ENCODE data around the gene ARHGEF7.

Gene ARHGEF7

DNA sequence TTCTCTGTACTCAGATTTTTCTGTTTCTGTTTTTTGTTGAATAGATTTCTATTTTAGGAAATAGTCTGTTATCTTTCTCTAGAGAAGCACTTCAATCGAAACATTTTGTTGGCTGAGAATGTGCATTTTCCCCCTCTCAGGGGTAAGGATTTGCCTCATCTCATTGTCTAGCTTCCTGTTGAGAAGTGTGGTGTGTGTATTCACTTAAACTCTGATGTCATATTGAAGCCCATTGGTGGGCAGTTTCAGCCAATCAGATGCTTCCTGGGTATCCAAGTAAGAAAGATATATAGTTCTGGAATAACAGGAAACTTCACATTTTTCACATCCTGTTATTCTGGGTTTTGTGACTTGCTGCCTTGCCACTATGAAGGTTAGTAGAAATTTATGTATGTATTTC lies 87.6 kb downstream of the ARHGEF7 start:
- Histone ChIP-seq H3K27ac (peak overlapping the region; percentile 36; the same call in 1 of the 2 replicates), H3K27me3 (no peaks in the 10 kb centered on the region)

DNA sequence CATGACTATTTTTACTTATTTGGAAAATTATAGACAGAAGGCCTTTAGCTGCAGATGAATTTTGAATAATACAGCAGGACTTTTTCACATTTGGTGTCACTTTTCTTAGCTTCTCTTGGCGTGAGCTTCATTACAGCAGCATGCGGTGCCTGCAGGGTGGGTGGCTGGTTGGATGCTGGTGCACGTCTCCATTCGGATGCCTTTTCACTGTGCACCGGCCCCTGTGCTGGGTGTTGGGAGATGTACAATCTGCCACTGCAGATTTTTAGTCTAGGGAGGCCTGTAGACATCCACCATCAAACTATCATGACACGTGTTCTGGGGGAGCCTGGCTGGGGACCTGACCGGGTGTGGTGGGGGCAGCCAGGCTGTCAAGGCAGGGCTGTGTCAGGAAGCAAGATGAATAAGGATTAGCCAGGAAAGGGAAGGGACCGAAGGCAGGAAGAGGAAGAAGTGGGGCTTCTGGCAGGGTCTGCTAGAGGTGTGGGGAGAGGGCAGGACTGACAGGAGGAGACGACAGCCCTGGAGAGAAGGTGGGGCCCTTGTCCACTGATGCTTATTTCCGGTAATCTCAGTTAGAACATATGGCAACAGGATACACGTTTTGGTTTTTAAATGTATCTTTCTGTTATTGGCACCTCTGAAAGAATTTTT lies 88.8 kb downstream of the ARHGEF7 start:
- Histone ChIP-seq H3K4me1 (peaks cover 77% of the 10 kb centered on the region), H4K20me1 (peaks cover 100% of the 10 kb centered on the region), H3K9ac (peak overlapping the region; percentile 44; the same call in 1 of the 2 replicates), H3K27me3 (no peaks in the 10 kb centered on the region), H3K36me3 (peaks cover 62% of the 10 kb centered on the region), H3K9me3 (peaks cover 4% of the 10 kb centered on the region; the same call in 1 of the 2 replicates), H3K4me3 (0 out of 2 replicates have a peak overlapping the region, but pooled peaks have one; percentile 4), H3K4me2 (peak overlapping the region; percentile 85), H3K27ac (peak overlapping the region; percentile 60)
- TF ChIP-seq Cebpa-rat (IDR thresholded peaks at IDR 0.05), result no peak

More for the DNA sequence above, 87.6 kb downstream of the ARHGEF7 start:
- Histone ChIP-seq H4K20me1 (peaks cover 98% of the 10 kb centered on the region), H3K9ac (peak overlapping the region; percentile 38; the same call in 1 of the 2 replicates), H3K9me3 (peaks cover 15% of the 10 kb centered on the region), H3K4me2 (peak overlapping the region; percentile 85), H3K4me3 (no peak overlapping the region), H3K4me1 (peaks cover 72% of the 10 kb centered on the region), H3K36me3 (peaks cover 62% of the 10 kb centered on the region)
- TF ChIP-seq Cebpa-rat (IDR thresholded peaks at IDR 0.05), result no peak

DNA sequence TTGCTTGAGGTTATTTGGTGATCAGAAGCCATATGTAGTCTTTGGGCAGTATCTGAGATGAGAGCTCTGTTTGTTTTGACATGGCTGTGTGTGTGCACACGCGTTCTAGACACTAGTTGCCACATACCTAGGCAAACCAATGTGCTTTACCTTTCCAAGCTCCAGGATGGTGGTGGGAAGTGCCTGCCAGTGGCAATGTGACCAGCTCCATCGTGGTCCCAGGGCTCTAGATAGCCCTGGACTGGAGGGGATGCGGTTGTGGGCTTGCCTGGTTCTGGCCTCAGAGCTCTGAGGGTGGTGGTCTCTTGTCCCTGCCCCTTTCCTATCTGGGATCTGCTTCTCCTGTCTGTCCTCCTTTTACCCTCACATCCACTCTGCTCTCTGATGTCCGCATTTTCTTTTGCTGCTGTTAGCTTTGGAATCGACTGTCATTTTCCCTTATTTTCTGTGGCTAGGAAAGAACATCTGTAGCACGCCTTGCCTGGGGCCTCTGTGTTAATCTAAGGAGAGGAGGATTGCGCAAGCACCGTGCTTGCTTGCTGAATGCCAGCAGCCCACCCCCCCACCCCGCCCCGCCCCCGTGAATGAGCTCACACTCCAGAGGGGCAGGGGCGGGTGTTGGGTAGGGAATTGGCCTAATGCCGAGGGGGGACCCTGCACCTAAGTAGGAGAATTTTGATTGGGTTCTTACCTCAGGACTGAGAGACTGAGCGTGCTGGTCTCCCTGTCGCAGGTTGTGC lies 89.5 kb downstream of the ARHGEF7 start:
- H3K27ac ChIP-seq, result peak overlapping the region; percentile 60
- H4K20me1 ChIP-seq, result peaks cover 100% of the 10 kb centered on the region

DNA sequence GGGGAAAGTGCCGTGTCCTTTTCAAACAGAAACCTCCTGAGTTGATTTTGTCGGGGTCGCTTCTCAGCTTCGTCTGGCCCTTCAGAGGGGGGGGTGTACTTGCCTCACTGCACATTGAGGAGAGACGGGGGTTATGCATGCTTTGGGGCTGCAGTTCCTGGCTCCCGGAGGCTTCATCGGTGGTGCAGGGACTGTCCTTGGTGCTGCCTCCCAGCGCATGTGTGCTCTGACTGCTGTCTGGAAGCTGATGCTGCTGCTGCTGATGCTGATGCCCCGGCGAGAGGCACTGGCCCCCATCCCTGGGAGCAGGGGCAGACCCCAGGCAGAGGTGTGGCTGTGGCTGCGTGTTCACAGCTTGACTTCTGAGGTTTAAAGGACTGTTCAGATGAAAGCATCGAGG lies 91.0 kb downstream of the ARHGEF7 start:
- peaks cover 62% of the 10 kb centered on the region for H3K36me3 ChIP-seq
- no peak overlapping the region for H3K27ac ChIP-seq
- no peak overlapping the region for H3K4me3 ChIP-seq
- H3K4me1 ChIP-seq, result peaks cover 77% of the 10 kb centered on the region
- TF ChIP-seq Cebpa-rat (IDR thresholded peaks at IDR 0.05), result no peak
- no peak overlapping the region for H3K9ac ChIP-seq
- peaks cover 100% of the 10 kb centered on the region for H4K20me1 ChIP-seq
- H3K9me3 ChIP-seq, result no peaks in the 10 kb centered on the region
- H3K4me2 ChIP-seq, result no peak overlapping the region
- no peaks in the 10 kb centered on the region for H3K27me3 ChIP-seq

More for the DNA sequence above, 89.5 kb downstream of the ARHGEF7 start:
- no peaks in the 10 kb centered on the region for H3K27me3 ChIP-seq
- peaks cover 62% of the 10 kb centered on the region for H3K36me3 ChIP-seq
- peak; percentile 63; the same call in 1 of the 2 replicates for TF ChIP-seq Cebpa-rat (IDR thresholded peaks at IDR 0.05)
- H3K4me2 ChIP-seq, result peak overlapping the region; percentile 85
- H3K4me3 ChIP-seq, result no peak overlapping the region
- H3K4me1 ChIP-seq, result peaks cover 77% of the 10 kb centered on the region
- no peak overlapping the region; the same call in 1 of the 2 replicates for H3K9ac ChIP-seq
- no peaks in the 10 kb centered on the region for H3K9me3 ChIP-seq

DNA sequence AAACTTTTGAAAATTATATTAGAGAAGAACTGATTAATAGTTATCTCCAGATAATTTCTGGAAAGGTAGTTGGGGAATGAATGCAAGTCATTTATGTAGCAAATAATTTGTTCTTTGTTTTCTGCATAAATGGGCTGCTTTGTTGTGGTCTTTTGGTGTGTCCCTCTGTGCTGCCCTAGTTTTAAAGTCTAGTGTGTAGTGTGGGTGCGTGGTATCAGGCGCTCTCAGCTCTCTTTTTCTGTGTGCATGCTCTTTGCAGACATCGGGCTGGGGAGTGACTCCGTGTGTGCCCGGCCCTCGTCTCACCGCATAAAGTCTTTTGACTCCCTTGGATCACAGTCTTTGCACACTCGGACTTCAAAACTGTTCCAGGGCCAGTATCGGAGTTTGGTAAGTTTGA lies 94.5 kb downstream of the ARHGEF7 start:
- H3K4me1 ChIP-seq, result peaks cover 70% of the 10 kb centered on the region
- TF ChIP-seq Cebpa-rat (IDR thresholded peaks at IDR 0.05), result no peak
- no peaks in the 10 kb centered on the region for H3K27me3 ChIP-seq
- no peak overlapping the region for H3K9ac ChIP-seq
- H4K20me1 ChIP-seq, result peaks cover 100% of the 10 kb centered on the region
- H3K9me3 ChIP-seq, result no peaks in the 10 kb centered on the region
- peaks cover 88% of the 10 kb centered on the region for H3K36me3 ChIP-seq
- H3K27ac ChIP-seq, result no peak overlapping the region
- H3K4me3 ChIP-seq, result no peak overlapping the region
- H3K4me2 ChIP-seq, result no peak overlapping the region

DNA sequence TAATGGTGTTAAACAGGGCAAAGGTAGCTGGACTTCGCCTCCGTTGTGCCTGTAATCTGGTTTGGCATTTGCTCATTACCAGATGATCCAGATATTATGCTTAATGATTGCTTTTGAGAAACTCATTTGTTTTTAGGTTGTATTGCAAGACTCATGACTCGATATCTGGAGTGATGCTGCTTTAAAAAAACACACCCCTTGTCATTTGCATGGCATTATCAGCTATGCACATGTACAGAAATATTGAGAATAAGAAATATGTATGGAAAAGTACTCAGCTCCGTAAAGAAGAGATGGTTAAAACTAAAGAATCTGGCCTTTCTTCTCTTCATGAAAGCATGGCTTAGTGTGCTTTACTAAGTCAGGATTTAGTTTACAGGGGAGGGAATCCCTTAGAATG lies 95.0 kb downstream of the ARHGEF7 start:
- Histone ChIP-seq H4K20me1 (peaks cover 100% of the 10 kb centered on the region), H3K4me1 (peaks cover 73% of the 10 kb centered on the region), H3K27ac (no peak overlapping the region), H3K36me3 (peaks cover 86% of the 10 kb centered on the region), H3K27me3 (no peaks in the 10 kb centered on the region), H3K9ac (no peak overlapping the region), H3K4me3 (no peak overlapping the region), H3K4me2 (no peak overlapping the region), H3K9me3 (no peaks in the 10 kb centered on the region)
- no peak for TF ChIP-seq Cebpa-rat (IDR thresholded peaks at IDR 0.05)

DNA sequence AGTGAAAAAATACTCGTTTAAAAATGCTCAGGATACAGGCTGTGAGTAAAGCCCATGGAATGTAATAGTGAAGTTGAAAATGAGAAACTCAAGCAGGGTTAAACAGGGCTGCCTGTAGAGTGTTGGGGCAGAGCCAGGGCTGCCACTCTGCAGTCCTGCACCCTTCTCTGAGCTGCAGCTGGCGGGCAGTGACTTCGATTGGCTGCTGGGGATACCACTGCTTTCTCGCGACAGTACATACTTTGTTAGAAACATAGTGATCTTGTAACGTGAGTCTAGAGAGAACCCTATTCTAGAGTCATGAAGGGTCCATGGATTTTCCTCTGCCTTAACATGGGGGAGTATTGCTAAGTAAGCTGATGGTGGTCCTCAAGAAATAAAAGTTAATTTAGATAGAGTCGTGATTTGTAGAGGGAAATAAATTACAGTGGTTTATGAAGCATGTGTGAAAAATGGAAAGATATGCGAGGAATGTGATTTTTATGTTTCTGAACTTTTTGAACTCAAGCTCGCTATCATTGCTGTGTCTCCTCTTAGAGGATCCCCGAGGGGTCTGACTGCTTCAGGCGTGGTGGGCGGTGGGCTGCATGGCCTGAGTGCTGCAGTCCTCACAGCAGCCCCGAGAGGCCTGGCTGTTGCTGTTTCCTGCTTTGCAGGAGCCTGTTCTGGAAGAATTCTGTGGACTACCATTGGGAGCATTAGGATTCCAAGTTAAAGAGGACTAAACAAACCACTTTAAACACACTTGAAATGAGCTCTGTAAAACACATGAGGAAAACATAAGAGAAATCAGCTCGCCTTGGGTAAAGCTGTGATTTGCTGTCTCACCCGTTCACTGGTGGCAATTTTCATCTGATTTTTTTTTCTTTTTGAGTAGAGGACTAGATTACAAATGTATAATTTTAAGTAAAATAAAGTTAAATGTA lies 95.7 kb downstream of the ARHGEF7 start:
- Histone ChIP-seq H3K27me3 (no peaks in the 10 kb centered on the region), H3K4me2 (no peak overlapping the region), H3K4me3 (no peak overlapping the region), H3K27ac (no peak overlapping the region), H4K20me1 (peaks cover 100% of the 10 kb centered on the region), H3K9me3 (no peaks in the 10 kb centered on the region), H3K9ac (no peak overlapping the region), H3K4me1 (peaks cover 77% of the 10 kb centered on the region), H3K36me3 (peaks cover 79% of the 10 kb centered on the region)
- TF ChIP-seq Cebpa-rat (IDR thresholded peaks at IDR 0.05), result no peak

DNA sequence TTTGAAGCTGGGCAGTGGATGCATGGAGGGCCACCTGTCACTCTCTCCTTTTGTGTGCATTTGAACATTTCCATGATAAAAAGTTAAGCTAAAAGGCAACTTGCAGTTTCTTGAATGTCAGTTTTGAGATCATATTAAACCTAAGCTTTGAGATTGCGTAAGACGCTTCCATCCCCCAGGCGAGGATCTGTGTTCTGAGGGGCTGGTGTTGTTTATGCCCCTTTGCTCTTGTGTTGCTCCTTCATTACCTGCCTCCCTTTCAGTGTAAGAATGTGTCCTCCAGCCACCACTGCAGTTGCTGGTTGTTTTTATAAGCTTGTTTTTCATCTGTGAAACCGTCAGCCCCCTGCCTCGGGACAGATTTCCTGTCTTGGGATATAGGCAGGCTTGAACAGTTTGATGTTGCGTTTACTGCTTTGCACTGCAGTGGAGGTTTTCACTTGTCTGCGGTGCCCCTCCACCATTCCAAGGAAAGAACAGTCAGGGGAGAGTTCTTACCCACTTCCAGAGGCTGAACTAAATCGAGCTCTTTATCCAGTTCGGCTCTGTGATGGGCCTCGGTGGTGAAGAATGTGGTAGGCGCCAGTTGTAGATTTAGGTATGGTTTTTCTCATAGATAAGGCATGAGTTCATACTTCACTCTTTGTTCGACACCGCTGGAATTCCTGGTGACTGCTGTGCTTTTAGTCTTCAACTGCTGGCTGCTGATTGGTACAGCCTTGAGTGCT lies 96.8 kb downstream of the ARHGEF7 start:
- Histone ChIP-seq H3K4me1 (peaks cover 85% of the 10 kb centered on the region), H3K9me3 (no peaks in the 10 kb centered on the region), H3K36me3 (peaks cover 70% of the 10 kb centered on the region), H3K9ac (no peak overlapping the region), H4K20me1 (peaks cover 100% of the 10 kb centered on the region), H3K4me3 (no peak overlapping the region), H3K27ac (no peak overlapping the region), H3K4me2 (no peak overlapping the region), H3K27me3 (no peaks in the 10 kb centered on the region)
- peak; percentile 72 for TF ChIP-seq Cebpa-rat (IDR thresholded peaks at IDR 0.05)

DNA sequence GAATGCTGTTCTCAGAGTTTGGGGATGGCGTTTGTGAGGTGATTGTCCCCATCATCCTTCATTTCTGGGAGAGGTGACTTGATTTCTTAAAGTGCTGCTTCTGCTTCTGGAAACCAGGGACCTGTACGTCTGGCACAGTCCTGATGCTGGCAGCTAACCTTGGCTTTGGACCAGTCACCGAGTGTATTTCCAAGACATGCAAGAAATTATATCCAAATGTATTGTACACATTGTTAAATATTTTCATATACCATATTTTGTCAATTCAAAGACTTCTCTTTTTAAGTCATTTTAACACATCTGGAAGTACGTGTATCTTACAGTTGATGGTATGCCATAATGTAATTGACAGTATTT lies 97.4 kb downstream of the ARHGEF7 start:
- H3K4me1 ChIP-seq, result peaks cover 83% of the 10 kb centered on the region
- no peaks in the 10 kb centered on the region for H3K9me3 ChIP-seq
- peaks cover 68% of the 10 kb centered on the region for H3K36me3 ChIP-seq
- no peaks in the 10 kb centered on the region for H3K27me3 ChIP-seq
- H3K27ac ChIP-seq, result no peak overlapping the region
- TF ChIP-seq Cebpa-rat (IDR thresholded peaks at IDR 0.05), result no peak
- H3K4me2 ChIP-seq, result no peak overlapping the region
- H4K20me1 ChIP-seq, result peaks cover 100% of the 10 kb centered on the region
- H3K4me3 ChIP-seq, result no peak overlapping the region
- no peak overlapping the region for H3K9ac ChIP-seq
